HCT116 (cell line): ENCODE data around the gene STK38L. TPM values are rescaled to one million over a fixed set of nuclear protein-coding genes. Genes with fewer than 3 reads are reported as not detected.

Experiments
- ATAC-seq: fragments of 200-7000 bp; cut with Tn5 transposase; 2 replicates; pipeline ENCODE4 v1.9.1; 2020; ENCODE audit warnings: mild to moderate bottlenecking, moderate library complexity
- BruUV-seq: library from RNA; stranded (reverse); fragments of 400-500 nt; replicated peaks from 2 replicates; lab custom pipeline; 2021; lab: Mats Ljungman, UMichigan
- CTCF ChIA-PET: fragments of 300-600 bp; sonication (Branson Sonifier 250); formaldehyde crosslinking; loops from one replicate; lab custom pipeline; 2021; ENCODE audit warnings: antibody characterized with exemption; lab: Charles Lee
- POLR2A ChIA-PET: fragments of 300-600, 350-600 bp; sonication (Branson Sonifier 250); formaldehyde crosslinking; loops from one replicate; lab custom pipeline; 2021; ENCODE audit warnings: antibody characterized with exemption; lab: Charles Lee
- RAD21 ChIA-PET, 2 experiments: fragments of 300-600 bp; sonication (Branson Sonifier 250); formaldehyde crosslinking; loops; one replicate each; lab custom pipeline; 2023; ENCODE audit warnings: low total read pairs in 2 of 2; ENCODE audit not compliant: uncharacterized antibody in 2 of 2, unreplicated experiment in 2 of 2, low non-redundant PET in 1 of 2; lab: Charles Lee
- DNase-seq: peaks from one replicate; pipeline ENCODE4 v3.0.0-alpha.2; 2010; ENCODE audit warnings: low read depth, low spot score
- H2AFZ ChIP-seq: fragments of 200-600 bp; shearing (Covaris generic), sonication (generic); 2 replicates; pipeline ENCODE4 v1.6.1; 2017; ENCODE audit warnings: low read depth, mixed run types, mixed read lengths, antibody characterized with exemption, low read length; ENCODE audit not compliant: poor library complexity, severe bottlenecking
- H3K27ac ChIP-seq: 2 replicates; pipeline ENCODE4 v1.5.1; 2012; ENCODE audit warnings: low read depth, low read length
- H3K27me3 ChIP-seq: fragments of 200-600 bp; sonication (generic); 2 replicates; pipeline ENCODE4 v1.6.1; 2016; ENCODE audit warnings: mixed run types, low read length, mixed read lengths; ENCODE audit not compliant: insufficient read depth
- H3K36me3 ChIP-seq, 2 experiments: fragments of 200-500 bp in 1 of 2; fragments of 200-600 bp in 1 of 2; sonication (Bioruptor generic) in 1 of 2; sonication (generic) in 1 of 2; 2 replicates each; pipeline versions ENCODE4 v1.5.1 to v1.6.1; 2014 to 2016; ENCODE audit warnings: low read length in 2 of 2, inconsistent platforms in 1 of 2, mixed read lengths in 1 of 2, mixed run types in 1 of 2; ENCODE audit not compliant: insufficient read depth in 2 of 2, control insufficient read depth in 1 of 2
- H3K4me1 ChIP-seq, 2 experiments: fragments of 200-600 bp in 1 of 2; sonication (generic) in 1 of 2; 2 replicates each; pipeline versions ENCODE4 v1.5.1 to v1.6.1; 2012 to 2017; ENCODE audit warnings: low read length in 2 of 2, inconsistent platforms in 1 of 2, mild to moderate bottlenecking in 1 of 2, mixed read lengths in 1 of 2, mixed run types in 1 of 2, moderate library complexity in 1 of 2; ENCODE audit not compliant: insufficient read depth in 2 of 2, control insufficient read depth in 1 of 2
- H3K4me2 ChIP-seq: fragments of 200-600 bp; sonication (generic); 2 replicates; pipeline ENCODE4 v1.6.1; 2017; ENCODE audit warnings: mixed run types, low read length, mixed read lengths
- H3K4me3 ChIP-seq, 2 experiments: fragments of 200-600 bp in 1 of 2; sonication (generic) in 1 of 2; replicated peaks in 1 of 2; 2 replicates each; pipeline ENCODE4 v1.5.1; 2011 to 2016; ENCODE audit warnings: low read length in 2 of 2, control low read depth in 1 of 2, low read depth in 1 of 2, mild to moderate bottlenecking in 1 of 2, mixed read lengths in 1 of 2, mixed run types in 1 of 2
- H3K79me2 ChIP-seq: fragments of 200-600 bp; sonication (generic); 2 replicates; pipeline ENCODE4 v1.6.1; 2017; ENCODE audit warnings: mild to moderate bottlenecking, mixed run types, low read length, moderate library complexity, mixed read lengths; ENCODE audit not compliant: insufficient read depth
- H3K9ac ChIP-seq: fragments of 200-600 bp; sonication (generic); 2 replicates; pipeline ENCODE4 v1.6.1; 2016; ENCODE audit warnings: low read length, mixed read lengths
- H3K9me2 ChIP-seq: fragments of 200-600 bp; sonication (generic), shearing (Covaris generic); 2 replicates; pipeline ENCODE4 v1.6.1; 2017; ENCODE audit warnings: mixed run types, mild to moderate bottlenecking, moderate library complexity; ENCODE audit not compliant: insufficient read depth
- H3K9me3 ChIP-seq, 2 experiments: fragments of 200-500 bp in 1 of 2; fragments of 200-600 bp in 1 of 2; sonication (Bioruptor generic) in 1 of 2; sonication (generic) in 1 of 2; 2 replicates each; pipeline ENCODE4 v1.6.1; 2014 to 2017; ENCODE audit warnings: low read length in 2 of 2, mixed read lengths in 2 of 2, inconsistent platforms in 1 of 2, low read depth in 1 of 2, mild to moderate bottlenecking in 1 of 2, mixed run types in 1 of 2, moderate library complexity in 1 of 2; ENCODE audit not compliant: control insufficient read depth in 1 of 2, insufficient read depth in 1 of 2
- H4K20me1 ChIP-seq: fragments of 200-600 bp; sonication (generic), shearing (Covaris generic); 2 replicates; pipeline ENCODE4 v1.6.1; 2017; ENCODE audit warnings: mixed run types, mild to moderate bottlenecking, moderate library complexity; ENCODE audit not compliant: insufficient read depth
- CBX3 ChIP-seq: IDR thresholded peaks from 2 replicates; pipeline ENCODE4 v1.6.1; 2012; ENCODE audit warnings: low read depth
- EGR1 ChIP-seq: IDR thresholded peaks from 2 replicates; pipeline ENCODE4 v1.6.1; 2012; ENCODE audit warnings: low read depth
- ELF1 ChIP-seq: IDR thresholded peaks from 2 replicates; pipeline ENCODE4 v1.6.1; 2012; ENCODE audit warnings: low read depth, borderline replicate concordance
- EZH2 ChIP-seq: fragments of 200-600 bp; sonication (generic); IDR thresholded peaks from 2 replicates; pipeline ENCODE4 v1.6.1; 2017; ENCODE audit warnings: antibody characterized with exemption, mixed run types
- EZH2phosphoT487 ChIP-seq: fragments of 200-600 bp; IDR thresholded peaks from 2 replicates; pipeline ENCODE4 v1.6.1; 2018; ENCODE audit warnings: antibody characterized with exemption, borderline replicate concordance
- JUND ChIP-seq: IDR thresholded peaks from 2 replicates; pipeline ENCODE4 v1.6.1; 2012
- SIN3A ChIP-seq: IDR thresholded peaks from 2 replicates; pipeline ENCODE4 v1.6.1; 2012; ENCODE audit warnings: low read depth
- SP1 ChIP-seq: IDR thresholded peaks from 2 replicates; pipeline ENCODE4 v1.6.1; 2012; ENCODE audit warnings: low read depth
- YY1 ChIP-seq: IDR thresholded peaks from 2 replicates; pipeline ENCODE4 v1.6.1; 2011; ENCODE audit warnings: low read length, low read depth, moderate library complexity, mild to moderate bottlenecking; ENCODE audit not compliant: insufficient replicate concordance; ENCODE audit errors: extremely low read depth
- ZNF274 ChIP-seq: fragments of 200-500 bp; sonication (Bioruptor generic); IDR thresholded peaks from 2 replicates; pipeline ENCODE4 v1.6.1; 2014; ENCODE audit warnings: mild to moderate bottlenecking, low read depth, low read length, inconsistent platforms
- intact Hi-C: fragments of 100-400 bp; cut with micrococcal nuclease; formaldehyde crosslinking; loops from 2 replicates; pipeline ENCODE4 v1.10.0; 2022
- total RNA-seq: library from RNA; stranded (reverse); gene quantifications from one replicate; pipeline ENCODE4 v1.2.1, GENCODE V29; 2021; ENCODE audit not compliant: unreplicated experiment
- TF ChIP-seq, protein P1 (sequence below): IDR thresholded peaks from 2 replicates; pipeline ENCODE4 v1.6.1; 2012
- TF ChIP-seq, protein P2 (sequence below): IDR thresholded peaks from 2 replicates; pipeline ENCODE4 v1.6.1; 2012
- TF ChIP-seq, protein P3 (sequence below): IDR thresholded peaks from 2 replicates; pipeline ENCODE4 v1.6.1; 2011; ENCODE audit warnings: mild to moderate bottlenecking, low read length, moderate library complexity; ENCODE audit not compliant: insufficient replicate concordance; ENCODE audit errors: extremely low read depth

STK38L gene
- total RNA-seq, 1 experiment from 2014 or later: 23.9 TPM

DNA sequence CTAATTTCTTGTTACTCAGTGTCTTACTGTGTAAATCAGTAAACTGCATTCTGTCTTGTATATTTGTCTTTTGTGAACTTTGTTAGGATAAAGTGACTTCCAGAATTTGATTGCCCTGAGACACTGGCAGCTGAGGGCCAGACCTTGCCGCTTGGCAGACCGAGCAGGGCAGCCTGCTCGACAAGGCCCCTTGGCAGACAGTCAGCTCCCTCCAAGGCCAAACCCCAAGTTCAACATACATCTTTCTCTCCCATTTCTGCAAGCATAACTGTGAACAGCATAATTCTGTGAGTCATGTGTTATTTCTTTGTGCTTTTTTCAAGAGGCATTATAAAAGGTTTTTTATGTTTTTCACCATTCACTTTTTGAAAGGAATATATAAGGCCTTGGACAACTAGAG, 49.4 kb downstream of the STK38L start:
- no peaks in the 10 kb centered on the region for H3K27me3 ChIP-seq
- H3K9ac ChIP-seq: no peak overlapping the region
- no peaks in the 10 kb centered on the region for H4K20me1 ChIP-seq
- H2AFZ ChIP-seq: no peak overlapping the region
- H3K36me3 ChIP-seq: no peaks in the 10 kb centered on the region
- no peak overlapping the region for H3K4me3 ChIP-seq
- H3K9me2 ChIP-seq: no peaks in the 10 kb centered on the region
- no peak overlapping the region for H3K27ac ChIP-seq
- DNase-seq (no peak), ATAC-seq (no peak)
- CTCF ChIA-PET: no interaction called here
- POLR2A ChIA-PET: no interaction called here
- no peaks in the 10 kb centered on the region for H3K9me3 ChIP-seq
- RAD21 ChIA-PET: no interaction called here
- no peaks in the 10 kb centered on the region for H3K79me2 ChIP-seq
- intact Hi-C loops: no loop called here
- no peaks in the 10 kb centered on the region for H3K4me1 ChIP-seq
- TF ChIP-seq SIN3A (no peak), CBX3 (no peak), JUND (no peak), EZH2 (no peak), EZH2phosphoT487 (no peak), EGR1 (no peak), SP1 (no peak), YY1 (no peak), ZNF274 (no peak), ELF1 (no peak)
- TF ChIP-seq, protein P1, sequence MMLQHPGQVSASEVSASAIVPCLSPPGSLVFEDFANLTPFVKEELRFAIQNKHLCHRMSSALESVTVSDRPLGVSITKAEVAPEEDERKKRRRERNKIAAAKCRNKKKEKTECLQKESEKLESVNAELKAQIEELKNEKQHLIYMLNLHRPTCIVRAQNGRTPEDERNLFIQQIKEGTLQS: no peak
- TF ChIP-seq, protein P2, sequence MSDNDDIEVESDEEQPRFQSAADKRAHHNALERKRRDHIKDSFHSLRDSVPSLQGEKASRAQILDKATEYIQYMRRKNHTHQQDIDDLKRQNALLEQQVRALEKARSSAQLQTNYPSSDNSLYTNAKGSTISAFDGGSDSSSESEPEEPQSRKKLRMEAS: no peak
- TF ChIP-seq, protein P3, sequence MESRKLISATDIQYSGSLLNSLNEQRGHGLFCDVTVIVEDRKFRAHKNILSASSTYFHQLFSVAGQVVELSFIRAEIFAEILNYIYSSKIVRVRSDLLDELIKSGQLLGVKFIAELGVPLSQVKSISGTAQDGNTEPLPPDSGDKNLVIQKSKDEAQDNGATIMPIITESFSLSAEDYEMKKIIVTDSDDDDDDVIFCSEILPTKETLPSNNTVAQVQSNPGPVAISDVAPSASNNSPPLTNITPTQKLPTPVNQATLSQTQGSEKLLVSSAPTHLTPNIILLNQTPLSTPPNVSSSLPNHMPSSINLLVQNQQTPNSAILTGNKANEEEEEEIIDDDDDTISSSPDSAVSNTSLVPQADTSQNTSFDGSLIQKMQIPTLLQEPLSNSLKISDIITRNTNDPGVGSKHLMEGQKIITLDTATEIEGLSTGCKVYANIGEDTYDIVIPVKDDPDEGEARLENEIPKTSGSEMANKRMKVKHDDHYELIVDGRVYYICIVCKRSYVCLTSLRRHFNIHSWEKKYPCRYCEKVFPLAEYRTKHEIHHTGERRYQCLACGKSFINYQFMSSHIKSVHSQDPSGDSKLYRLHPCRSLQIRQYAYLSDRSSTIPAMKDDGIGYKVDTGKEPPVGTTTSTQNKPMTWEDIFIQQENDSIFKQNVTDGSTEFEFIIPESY: no peak
- H3K4me2 ChIP-seq: no peak overlapping the region
- no TSS peak for BruUV-seq
